GM21576 (cell line): ENCODE results near the gene NPM1.

Source experiments
- ATAC-seq: cut with Tn5 transposase; IDR thresholded peaks from one replicate; pipeline ENCODE4 v1.9.1; 2021; ENCODE audit warnings: mild to moderate bottlenecking, moderate library complexity; ENCODE audit not compliant: unreplicated experiment

Gene NPM1

DNA sequence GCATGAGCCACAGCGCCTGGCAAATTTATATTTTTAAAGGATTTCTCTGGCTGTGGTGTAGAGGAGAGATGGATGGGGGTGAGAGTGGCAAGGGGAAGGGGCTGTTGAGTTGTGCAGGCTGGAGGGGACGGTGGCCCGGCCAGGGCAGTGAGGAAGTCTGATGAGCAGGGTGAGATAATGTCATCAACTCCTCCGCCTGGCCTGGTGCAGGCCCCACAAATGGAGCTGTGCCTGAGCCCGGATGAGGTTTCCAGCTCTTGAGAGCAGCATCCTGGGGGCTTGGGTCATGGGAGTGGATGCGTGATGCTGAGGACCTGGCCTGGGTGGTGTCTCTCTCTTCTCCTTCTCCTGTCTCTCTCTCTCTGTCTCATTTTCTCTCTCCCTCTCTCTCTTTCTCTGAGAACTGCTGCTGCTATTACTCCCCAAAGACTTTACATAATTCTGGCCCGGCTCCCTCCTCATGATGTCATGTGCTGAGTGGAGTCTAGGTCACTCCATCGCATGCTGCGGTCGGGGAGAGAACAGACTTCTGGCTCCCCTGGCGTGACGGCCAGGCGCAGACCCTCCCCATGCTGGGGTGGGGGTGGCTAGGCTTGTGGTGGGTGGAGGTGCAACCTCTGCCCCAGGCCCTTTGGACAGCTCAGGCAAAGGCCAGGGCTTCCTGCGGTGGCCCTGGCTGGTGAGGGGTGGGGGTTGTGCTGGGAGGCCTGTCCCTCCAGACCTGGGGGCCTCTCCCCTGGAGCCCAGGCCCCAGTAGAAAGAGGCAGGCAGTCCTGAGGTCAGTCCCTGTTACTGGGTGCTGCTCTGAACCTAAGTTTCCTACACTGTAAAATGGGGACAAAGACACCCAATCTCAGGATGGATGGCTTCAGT, 58.2 kb downstream of the NPM1 start:
- ATAC-seq = no peak

DNA sequence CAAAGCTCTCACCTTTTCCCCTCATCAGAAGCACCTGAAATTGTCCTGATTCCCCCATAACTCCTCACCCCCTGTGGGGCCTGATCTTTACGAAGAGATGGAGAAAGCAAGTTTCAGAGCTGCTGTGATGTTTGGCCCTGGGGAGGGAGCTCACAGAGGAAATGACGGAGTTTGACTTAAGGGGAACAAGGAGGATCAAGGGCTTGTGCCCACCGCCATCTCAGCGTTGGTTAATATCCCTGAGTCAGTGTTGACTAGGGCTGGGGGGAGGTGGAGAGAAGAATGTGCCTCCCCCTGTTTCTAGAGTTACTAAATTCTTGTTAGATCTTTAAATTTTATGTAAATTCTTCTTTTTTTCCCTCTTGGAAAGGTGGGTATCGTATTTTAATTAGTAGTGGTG, 59.6 kb downstream of the NPM1 start:
- ATAC-seq = no peak

DNA sequence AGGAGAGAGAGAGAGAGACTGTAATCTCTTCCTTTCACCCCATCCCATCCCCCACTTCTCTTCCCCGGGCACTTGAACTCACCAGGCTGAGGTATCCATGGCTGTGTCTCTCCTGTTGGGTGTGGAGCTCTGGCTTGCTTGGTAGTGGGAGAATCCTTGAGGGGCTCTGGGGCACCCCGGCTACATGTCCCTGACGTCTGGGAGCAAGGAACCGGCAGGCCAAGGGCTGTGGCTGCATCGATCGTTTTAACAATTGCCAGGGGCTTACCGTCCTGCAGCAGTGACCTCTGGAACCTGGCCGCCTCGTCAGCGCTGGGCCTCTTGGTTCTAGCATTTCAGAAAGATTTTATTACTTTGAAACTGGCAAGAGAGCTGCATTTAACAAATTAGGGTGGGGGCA, 61.8 kb downstream of the NPM1 start:
- ATAC-seq = no peak

DNA sequence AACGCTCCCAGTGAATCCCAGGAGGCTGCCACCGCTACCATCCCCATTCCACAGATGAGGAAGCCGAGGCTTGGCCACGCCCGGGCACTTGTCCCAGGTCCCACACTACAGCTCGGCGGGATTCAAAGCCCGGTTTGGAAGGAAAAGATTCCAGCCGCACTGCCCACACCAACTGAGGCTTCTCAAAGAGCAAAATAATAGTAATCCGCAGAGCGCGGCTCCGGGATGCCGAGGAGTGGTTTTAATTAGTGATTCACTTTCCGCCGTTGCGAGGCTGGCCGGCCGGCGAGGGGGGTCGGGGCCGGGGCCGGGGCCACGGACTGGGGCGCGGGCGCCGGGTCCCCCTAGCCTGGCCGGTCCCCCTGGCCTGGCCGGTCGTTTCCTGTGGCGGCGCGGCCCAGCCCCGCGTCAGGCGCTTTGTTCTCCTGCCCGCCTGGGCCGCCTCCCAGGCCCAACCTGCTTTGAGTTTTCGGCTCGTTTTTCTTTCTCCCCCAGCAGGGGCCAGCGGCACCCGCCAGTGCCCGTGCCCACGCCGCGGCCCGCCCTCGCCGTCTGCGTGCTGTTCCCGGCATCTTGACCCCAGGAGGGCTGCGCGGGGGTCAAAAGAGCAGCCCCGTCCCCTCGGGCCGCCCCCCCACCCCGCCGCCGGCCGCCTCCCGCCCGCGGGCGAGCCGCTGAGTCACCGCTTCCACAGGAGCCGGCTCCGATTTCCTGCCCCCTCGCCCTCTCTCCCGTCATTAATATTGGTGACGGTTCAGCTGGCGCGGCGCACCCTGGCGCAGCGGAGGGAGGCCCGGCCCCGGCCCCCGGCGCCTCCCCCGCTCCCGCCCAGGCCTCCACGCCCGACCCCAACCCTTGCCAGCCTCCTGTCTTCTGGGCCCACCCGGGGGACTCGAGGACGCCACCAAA, 63.0 kb downstream of the NPM1 start:
- no peak for ATAC-seq

DNA sequence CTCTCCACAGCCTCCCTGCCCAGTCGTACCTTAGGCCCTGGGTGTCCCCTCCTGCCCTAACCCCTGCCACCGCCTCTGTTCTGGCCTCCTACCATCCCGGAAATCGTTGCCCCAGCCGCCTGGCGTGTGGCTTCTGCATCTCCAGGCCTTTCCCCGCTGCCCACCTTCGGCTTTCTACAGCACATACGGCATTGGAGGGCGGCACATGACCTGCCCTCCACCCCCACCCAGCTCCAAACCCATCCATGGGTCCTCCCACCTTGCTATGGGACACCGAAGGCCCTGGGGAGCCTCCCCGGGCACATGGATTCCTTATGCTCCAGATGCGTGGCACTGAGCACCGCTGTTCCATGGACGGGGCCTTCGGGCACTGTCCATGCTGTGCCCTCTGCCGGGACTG, 63.8 kb downstream of the NPM1 start:
- ATAC-seq = no peak

DNA sequence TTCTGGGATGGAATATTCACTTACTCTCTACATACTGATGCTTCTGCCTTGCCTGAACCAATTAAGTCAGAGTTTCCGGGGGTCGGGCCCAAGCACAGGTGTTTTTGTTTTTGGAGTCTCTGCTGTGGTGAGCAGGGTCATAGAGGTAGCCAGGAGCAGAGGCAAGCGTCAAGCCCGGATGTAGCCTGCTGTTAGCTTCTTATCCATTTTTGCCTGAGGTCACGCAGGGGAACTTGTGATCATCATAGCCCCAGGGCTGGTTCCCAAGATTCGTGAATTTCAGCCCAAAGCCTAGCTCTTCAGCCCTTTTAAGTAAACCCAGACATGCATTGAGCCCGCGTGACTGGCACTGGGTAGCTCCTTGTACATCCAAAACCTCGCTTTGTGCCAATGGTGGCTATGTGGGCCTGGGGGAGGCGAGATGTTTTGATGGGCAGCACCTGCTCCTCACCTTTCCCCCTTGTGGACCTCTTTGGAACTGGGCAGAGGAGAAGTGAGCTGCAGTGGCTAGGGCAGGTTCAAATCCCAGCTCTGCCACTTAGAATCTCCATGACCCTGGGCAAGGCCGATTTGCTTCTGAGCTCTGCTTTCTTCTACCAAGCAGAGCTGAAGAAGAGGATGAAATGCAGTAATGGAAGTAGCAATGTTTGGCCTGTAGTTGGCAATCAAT, 65.5 kb downstream of the NPM1 start:
- ATAC-seq = no peak

DNA sequence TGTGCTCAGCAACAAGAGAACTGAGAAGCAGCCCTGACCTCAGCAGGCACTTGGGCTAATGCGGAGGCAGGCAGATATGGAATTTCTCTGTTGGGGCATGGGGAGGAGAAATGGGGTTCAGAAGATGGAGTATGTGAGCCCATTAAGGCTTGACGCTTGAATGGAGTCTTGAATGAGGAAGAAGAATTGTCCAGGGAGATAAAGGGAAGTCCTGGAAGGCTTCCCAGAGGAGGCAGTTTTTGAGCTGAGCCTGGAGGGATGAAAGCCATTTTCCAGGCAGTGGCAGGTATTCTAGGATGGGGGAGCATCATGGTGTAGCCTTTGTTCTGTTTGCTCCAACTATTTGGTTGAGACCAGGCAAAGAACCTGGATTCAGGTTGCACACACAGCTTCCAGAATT, 66.3 kb downstream of the NPM1 start:
- no peak for ATAC-seq

DNA sequence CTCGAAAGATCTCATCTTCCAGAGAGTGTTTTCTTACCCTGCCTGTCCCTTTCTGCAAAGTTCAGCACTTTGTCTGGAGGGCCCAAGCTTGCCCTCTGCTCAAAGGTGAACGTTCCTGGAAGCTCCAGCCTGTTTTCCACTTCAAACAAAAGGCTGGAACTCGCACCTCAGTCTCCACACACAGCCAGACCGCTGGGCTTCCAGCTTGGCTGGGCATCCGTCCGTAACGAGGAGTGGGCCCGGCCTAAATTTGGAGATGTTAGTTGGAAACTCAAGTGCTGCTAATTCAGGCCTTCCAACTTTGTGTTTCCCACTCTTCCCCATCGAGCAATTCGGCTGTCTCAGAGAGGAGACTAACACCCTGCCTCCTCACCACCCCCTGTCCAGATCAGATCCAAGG, 66.9 kb downstream of the NPM1 start:
- ATAC-seq = no peak

DNA sequence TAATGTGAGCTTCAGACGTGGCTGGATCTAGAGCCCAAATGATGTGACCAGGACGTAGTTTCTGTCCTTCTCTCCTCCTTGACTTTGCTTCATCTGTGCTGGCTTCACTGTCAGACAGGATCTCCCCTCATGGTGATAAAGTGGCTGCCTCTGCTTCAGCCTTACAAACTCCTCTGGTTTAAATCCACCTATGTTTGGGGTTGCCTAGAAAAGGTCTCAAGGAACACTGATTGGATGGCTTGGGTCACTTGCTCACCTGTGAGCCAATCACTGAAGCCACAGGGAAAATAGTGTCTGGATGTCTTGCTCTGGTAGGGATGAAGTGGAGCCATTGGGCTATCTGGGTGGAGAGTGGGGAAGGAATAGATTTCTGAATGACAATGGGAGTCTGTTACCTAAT, 67.9 kb downstream of the NPM1 start:
- no peak for ATAC-seq

DNA sequence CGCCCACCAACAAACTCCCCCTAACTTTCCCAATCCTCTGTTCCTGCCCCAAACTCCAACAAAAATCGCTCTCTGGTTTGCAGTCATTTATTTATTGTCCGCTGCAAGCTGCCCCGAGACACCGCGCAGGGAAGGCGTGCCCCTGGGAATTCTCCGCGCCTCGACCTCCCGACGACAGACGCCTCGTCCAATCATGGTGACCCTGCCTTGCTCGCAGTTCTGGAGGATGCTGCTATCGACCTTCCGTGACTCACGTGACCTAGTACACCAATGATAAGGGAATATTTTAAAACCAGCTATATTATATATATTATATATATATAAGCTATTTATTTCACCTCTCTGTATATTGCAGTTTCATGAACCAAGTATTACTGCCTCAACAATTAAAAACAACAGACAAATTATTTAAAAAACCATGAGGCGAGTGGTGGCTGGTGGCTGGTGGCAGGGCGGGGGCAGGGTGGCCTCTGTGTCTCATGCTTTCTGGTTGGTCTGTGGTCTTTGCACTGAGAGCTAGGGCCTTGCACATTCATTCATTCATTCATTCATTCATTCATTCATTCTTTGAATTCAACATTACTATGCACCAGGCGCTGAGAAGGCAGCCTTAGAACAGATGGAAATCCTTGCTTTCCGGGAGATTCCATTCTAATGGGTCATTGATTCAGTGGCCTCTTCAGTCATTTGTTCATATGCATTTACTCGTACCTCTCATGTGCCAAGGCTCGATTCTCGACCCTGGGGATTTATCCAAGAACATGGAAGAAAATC, 69.7 kb downstream of the NPM1 start:
- no peak for ATAC-seq

DNA sequence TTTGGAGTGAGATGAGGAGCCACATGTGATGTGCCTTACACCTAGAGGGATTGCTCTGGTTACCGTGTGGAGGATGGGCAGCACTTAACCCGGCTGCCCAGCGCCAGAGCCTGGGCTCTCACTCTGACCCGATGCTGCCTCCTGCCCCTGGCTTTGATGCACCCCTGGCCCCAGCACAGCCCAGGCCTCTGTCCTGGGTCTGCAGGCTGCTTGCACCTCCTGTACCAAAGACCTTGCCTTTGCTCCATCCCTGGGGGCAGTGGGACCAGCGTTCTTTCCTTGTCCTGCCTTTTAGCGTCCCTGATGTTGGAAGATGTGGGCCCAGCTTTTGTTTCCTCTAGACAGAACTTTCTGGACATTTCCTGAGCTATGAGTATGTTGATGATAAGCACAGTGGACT, 72.2 kb downstream of the NPM1 start:
- no peak for ATAC-seq
